RKO (cell line): Measurements from ENCODE around the gene MBD4.
"Not testable (repeated sequence)": the region's sequence is repeated elsewhere in the genome, so short reads cannot be mapped to it uniquely, and the experiment has no call there.

ENCODE experiments used
- DNase-seq: peaks from one replicate; pipeline ENCODE4 v3.0.0-alpha.2; 2016; ENCODE audit warnings: low spot score

Gene MBD4

DNA sequence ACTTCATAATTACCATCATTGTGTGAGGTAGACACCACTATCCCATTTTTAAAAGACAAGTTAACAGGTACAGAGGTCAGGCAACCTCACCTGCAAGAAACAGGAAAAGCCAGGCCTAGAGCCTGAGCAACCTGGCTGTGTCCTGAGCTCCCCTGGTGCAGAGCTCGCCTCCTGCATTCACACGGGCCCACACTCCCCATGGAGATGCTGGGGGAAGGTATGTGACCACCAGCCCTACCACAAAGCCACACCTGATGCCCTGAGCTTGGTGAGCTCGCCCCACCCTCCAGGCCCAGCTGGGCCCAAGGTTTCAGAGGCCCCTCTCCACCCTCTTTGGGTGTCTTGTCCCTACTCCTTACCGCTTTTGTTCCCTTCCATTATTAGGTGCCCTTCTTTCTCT lies 10.1 kb downstream of the MBD4 start:
- DNase-seq = no peak

DNA sequence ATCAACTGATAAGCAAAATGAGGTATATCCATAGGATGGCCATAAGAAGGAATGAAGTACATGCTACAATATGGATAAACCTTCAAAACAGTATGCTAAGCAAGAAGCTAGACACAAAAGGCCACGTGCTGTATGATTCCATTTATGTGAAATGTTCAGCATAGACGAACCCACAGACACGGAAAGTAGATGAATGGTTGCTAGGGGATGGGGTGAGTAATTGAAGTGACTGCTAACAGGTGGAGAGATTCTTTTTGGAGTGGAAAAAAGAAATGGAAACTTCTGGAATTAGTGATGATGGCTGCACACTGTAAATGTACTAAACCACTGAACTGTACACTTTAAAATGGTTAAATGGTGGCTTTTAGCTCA lies 10.7 kb downstream of the MBD4 start:
- DNase-seq = no peak

DNA sequence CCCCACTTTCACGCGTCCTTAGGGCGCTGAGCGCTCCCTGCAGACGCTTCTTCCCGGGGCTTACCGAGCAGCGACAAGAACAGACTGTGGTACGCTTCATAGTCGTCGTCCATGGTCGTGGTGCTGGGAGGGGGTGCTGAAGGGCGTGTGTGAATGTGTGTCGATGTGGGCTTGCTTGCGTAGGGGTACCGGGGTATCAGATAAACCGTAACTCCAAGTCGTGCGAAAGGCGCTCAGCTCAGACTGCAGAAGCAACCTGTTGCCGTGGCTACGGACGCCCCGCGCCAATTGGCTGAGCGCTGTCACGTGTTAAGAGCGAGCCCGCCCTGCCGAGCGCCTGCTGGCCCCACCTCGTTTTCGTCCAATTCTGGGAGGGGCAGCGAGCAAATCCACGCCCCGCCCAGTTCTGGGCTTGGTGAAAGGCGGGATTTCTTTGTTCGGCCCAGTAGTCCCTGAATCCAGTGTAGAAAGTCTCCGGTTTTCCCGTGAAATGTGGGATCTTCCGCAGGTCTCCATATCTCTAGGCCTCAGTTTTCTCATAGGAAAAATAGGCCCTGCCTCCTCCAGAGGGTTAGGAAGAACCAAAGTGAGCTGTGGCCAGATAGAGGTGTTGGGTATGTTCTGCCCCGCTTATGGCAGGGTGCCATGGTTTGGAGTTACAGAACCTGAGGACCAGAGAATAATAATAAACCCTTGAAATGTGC lies 11.2 kb downstream of the MBD4 start, which contains the start of gene EFCAB12:
EFCAB12 (minus strand) TSS at position 261 of the 704 bp plus-strand sequence; CDS start at position 113, 148 bp downstream.
- DNase-seq = no peak

DNA sequence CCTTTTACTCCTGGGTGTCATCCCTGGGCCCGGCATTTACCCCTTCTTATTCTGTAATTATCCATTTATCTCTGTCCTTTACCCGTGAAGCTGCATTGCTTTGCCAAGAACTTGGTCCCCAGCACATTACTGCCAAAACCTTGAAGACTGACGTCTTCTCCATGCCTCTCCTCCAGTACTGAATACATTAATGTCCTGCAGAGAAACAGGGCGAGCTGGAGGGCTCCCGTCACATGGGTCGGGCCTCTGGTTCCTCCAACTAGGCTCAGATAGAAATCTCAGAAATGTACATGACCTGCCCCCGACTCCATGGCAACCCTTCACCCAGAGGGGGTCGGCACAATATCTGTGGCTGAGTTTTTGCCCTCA lies 11.8 kb downstream of the MBD4 start:
- no peak for DNase-seq

DNA sequence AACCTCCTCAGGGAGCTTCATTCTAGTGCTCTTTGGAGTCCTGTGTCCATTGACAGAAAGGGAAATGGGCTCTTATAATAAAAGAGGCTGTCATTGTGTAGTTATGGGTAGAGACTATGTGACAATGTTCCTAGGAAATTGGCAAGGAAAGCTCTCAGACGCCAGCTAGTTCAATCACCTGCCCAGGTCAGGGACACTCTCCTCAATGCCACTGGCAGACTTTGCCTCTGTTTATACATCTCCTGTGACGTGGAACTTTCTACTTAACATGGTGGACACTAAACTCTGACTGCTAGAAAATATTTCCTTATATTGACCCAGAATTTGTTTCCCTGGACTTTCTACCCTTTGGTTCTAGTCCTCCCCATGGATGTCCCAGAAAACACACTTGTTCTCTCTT lies 14.1 kb downstream of the MBD4 start:
- no peak for DNase-seq

DNA sequence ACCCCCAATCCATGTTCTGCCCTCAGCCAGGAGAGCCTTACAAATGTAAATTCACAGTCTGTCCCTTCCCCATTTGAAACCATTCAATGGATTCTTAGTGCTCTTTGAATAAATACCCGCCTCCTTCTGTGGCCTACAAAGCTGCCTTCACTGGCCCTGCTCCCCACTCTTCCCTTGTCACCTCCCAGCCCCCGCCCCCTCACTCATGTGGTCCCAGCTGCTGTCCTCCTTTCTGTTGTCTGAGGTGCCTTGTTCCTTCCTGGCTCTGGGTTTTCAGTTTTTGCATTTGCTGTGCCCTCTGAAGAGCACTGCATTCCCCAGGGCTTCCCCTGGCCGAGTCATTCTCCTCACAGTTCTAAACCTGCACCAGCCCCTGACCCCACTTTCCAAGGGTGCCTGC lies 14.5 kb downstream of the MBD4 start:
- DNase-seq = no peak

DNA sequence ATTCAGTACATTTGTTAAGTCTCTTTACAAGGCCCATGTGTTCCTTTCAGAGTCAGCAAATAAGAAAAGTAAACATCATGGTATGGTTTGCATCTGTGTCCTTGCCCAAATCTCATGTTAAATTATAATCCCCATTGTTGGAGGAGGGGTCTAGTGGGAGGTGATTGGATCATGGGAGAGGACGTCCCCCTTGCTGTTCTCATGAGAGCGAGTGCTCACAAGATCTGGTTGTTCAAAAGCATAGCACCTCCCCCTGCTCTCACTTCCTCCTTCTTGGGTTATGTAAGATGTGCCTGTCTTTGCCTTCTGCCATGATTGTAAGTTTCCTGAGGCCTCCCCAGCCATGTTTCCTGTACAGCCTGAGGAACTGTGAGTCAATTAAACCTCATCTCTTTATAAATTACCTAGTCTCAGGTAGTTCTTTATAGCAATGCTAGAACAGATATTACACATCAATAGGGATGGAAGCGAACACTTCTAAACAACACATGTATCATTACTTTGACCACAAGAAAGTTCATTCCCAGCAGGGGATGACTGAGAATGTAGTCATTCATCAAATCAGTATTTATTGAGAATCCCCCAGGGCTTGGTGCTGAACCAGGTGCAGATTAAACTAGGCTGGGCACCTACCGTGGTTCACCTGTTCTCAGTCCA lies 15.4 kb downstream of the MBD4 start:
- no peak for DNase-seq

DNA sequence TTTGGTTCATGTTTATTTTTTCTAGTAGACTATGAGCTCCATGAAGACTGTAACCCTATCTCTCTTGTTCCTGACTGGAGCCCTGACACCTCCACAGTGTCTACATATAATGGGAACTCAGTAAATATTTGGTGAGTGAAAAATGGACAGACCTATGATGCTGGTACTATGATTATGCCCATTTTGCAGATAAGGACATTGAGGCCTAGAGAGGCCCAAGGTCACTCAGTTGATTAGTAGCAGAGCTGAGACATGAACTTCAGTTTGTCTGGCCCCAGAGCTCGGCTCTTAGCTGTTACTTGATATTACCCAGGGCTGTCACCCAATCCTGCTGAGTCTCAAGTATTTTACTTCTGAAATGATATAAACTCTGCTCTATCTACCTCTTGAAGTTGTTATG lies 16.9 kb downstream of the MBD4 start:
- DNase-seq = no peak

DNA sequence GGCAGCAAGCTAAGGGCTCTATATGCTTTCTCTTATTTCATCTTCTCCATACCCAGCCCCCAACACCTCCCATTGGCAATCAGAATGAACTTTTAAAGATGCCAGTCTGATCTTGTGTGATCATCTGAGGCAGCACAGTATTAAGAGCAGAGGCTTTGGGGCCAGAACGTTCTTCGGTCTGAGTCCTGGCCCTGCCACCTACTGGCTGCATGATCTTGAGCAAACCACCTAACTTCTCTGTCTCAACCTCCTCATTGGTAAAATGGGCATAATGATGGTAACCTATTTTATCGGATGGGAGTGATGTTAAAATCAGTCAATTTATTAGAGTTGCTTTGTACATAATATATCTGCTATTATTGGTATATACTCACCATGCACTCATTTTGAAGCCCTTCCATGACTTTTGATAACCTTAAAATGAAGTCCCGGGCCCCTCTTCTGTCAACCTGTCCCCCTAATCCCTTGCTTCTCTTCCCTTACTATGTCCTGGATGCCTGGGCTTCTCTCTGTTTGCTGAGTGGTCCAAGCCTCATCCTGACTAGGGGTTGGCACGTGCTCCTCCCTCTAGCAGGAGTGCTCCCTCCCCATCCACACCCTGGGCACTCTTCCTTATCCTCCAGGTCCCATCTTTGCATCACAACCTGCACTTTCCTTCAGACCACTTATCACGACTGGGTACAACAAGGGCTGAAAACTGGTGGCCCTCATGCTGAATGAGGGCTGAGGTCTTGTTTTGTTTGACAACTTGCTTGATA lies 17.6 kb downstream of the MBD4 start:
- no peak for DNase-seq

DNA sequence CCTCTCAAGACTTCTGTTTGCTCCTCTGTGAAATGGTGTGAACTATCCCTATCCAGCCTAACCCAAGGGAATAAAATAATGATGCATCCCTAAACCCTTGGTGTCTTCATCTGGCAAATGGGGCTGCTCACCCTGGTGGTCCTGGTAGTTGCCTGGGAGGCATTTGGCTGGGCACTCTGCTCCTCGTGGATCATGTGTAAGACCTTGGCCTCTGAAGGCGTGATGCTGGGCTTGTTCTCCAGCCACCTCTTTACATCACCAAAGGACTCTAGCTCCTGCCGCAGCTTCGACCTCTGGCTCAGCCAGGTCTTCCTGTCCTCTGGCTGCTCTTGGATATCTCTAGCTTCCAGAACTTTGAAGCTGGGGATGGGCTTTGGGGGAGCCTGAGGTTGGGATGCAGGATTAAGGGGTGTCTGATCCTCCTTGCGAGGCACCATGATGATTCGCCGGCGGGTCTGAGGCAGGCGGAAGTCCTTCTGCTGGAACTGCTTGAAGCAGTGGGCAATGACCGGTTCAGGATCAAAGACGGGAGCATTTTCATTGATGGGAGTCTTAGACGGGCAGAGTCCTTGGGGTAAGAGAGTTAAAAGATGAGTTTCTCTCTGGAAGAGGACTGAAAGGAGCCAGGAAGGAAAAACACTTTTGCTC lies 18.4 kb downstream of the MBD4 start:
- no peak for DNase-seq

DNA sequence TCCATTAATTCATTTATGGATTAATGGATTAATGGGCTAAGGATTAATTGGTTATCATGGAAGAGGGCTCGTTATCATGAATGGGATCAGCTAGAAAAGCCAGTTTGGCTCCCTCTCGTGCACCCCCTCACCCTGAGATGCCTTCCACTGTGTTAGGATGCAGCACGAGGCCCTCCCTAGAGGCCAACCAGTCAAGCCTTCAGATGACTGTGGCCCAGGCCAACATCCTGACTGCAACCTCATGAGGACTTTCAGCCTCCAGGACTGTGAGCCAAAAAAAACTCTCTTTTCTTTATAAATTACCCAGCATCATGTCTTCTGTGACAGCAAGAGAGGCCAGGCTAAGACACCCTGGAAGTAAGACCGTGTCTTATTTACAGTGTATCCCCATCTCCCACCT lies 20.3 kb downstream of the MBD4 start:
- no peak for DNase-seq

DNA sequence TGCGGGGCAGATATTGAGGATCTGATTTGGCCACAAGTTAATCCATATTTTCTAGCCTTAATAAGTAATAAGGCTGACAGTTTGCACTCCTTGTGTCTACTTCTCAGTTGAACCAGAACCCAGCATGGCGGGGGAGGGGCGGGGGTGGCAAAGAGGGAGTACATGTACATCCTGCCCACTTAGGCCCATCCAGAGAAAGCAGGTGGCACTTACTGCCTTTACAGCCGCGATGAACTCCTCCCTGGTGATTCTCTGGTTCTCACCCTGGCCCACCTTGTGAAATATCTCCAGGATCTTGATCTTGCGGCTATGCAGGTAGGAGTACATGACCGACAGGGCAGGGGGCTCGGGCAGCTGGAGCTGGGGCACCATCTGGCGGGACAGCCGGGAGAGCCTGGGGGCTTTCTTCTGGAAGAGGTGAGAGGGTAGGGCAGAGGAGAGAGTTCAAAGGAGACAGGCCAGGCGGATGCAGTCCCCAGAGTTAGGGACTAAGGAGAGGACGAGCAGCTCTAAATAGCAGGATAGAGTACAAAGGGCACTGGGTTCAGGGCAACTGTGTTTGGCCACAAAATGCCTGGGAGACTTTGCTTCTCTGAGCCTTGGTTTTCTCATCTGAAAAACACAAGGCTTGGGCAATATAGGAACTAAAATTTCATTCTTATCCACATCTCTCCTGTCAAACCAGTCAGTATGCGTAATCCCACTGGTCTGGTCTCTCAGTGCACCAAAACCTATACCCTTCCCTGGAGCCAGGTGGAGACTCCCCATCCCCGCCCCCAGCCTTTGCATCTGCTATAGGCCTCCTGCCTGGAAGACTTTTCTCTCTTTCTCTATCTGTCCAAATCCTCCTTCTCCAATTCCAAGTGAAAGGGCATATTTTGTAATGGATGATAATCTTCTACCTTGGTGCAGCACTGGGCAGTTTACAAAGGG lies 21.4 kb downstream of the MBD4 start:
- no peak for DNase-seq

DNA sequence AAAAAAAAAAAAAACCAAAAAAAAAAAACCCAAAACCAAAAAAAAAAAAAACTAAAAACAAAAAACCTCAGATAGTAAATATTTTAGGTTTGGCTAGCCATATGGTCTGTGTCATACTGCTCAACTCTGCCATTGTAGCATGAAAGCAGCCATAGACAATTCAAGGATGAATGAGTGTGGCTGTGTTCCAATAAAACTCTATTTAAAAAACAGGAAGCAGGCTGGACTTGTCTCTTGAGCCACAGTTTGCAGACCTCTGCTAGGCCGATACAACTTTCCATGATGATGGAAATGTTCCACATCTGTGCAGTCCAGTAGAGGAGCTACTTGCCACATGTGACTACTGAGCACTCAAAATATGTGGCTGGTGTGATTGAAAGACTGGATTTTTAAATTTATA lies 22.4 kb downstream of the MBD4 start:
- no peak for DNase-seq

DNA sequence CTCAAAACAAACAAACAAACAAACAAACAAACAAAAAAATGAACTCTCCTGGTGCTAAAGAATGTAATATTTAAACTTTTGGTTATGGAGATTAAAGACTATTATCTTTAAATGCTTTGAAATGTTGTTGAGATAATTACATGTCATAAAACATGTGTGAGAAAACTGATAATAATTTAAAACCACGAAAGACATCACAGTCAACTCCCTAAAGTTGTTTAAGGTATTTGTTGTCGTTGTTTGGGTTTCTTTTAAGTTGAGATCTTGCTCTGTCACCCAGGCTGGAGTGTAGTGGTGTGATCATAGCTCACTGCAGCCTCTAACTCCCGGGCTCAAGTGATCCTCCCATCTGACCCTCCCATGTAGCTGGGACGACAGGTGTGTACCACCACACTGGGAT lies 23.3 kb downstream of the MBD4 start:
- DNase-seq = no peak

DNA sequence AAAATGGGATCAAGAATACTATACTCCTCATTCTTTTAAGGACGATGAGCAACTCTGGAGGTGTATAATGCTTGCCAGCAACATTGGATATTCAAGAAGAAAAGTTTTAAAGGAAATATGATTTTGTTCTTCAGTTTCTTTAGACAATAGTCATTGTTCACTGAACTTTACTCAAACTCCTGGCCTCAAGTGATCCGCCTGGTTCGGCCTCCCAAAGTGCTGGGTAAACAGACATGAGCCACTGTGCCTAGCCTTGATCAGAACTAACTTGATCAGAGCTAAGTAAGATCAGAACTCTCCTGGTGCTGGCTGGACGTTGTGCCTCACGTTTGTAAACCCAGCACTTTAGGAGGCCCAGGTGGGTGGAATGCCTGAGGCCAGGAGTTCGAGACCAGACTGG lies 23.9 kb downstream of the MBD4 start:
- no peak for DNase-seq

DNA sequence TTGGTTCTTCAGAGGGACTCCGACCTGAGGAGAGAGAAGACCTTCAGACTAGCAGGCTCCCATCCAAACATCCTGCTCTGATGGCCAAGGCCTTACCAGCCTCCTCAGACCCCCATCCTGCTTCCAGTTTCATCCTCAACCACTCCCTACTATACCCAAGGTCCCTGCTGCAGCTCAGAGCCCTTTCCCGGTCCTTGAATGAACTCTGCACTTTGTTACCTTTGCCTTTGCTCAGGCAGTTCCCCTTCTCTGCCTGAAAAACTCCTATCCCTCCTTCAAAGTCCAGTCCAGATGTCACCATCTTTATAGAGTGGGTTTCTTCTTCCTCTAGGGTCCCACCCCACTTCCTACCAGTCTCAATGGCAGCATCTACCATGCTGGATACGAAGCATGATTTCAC lies 24.4 kb downstream of the MBD4 start:
- DNase-seq = no peak

DNA sequence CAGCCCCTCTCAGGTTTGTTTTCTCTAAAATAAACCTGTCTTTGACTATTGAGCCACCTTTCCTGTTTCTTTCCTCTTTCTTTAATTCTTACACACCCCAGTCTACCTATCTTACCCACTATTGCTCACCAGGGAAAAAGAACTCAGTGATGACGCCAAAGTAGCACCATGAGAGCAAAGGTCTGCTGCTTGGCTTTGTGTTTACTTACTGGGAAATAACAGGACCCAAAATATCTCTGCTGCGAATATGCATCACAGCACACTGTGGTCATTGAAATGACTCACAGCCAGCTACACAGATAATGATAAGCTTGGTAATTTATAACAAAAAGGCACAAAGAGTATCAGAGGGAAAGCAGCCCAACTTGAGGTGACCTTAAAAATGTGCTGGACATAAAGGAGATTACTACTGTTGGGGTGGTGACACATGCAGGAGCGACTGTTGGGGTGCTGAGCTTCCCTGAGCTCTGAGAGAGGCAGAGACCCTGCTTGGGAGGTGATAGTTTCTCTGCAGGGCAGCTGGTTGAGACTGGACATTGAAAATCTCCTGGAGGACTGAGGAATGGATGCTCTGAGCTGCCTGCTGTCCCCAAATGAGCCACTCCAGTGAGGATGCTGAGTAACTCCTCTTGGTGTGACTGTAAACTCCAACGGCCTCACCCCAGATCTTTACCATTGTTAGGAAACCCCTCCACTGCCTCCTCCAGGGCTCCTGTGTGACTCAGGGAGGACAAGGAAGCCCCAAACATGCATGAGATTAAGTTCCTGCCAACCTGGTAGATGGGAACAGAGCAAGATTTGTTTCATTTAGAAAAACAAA lies 25.9 kb downstream of the MBD4 start:
- peak; percentile 35 for DNase-seq

DNA sequence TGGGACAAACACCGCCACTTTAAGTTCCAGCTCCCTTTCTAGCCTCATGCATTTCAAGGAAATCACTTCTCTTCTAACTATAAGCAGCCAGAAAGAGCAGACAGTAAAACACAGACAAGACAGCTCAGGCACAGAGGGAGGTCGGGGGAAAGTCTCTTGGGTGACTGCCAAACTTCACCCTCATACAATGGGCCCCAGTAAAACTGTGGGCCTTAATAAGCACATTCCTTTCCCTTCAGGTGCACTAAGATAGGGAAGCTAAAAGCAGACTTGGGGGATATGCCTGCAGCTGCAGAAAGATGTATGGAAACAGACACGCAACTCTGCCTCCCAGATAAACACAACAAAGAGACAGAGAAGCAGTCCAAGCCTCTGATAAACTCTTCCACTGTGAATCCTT lies 26.5 kb downstream of the MBD4 start:
- DNase-seq = not testable (repeated sequence)

DNA sequence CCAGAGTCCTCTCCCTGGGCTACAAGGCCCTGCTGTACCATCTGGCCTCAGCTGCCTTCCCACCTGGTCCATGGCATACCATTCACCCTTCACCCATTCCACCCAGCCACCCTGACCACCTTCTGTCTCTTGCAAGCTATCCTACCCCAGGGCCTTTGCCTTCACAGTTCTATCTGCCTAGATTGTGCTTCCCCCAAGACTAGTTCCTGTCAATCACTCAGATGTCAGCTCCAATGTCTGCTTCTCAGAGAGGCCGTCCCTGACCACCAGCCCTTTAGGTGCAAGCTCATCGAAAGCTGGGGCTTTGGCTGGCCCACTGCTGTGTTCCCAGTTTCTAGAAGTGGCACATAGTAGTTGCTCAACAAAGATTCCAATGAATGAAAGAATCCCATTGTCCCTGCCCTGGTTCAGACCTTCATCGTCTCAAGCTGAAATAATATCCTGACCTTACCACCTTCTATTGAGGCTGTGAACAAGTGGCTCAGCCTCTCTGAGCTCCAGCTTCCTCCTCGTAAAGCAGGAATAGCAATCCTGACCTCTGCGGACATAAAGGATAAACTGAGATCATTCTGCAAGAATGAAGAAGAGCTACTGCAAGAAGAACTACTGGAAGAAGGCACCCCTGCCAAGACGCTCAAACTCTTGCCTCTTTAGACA lies 27.1 kb downstream of the MBD4 start:
- no peak for DNase-seq

DNA sequence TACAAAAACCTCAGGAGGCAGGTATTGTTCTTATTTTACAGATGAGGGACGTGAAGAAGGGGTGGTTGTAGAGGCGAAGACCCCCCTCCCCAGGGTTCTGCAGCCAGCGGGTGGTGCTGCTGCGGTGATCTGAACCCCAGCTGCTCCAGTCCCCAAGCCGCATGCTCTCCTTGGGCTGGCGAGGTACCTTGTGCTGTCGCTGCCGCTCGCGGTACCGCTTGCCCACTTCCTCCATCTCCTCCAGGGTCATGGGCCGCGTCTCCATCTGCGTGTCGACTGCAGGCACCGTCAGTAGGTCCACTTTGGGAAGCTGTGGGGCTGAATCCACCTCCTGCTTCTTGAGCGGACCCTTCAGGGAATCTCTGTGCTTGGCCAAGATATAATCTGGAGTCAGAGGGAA lies 28.8 kb downstream of the MBD4 start:
- no peak for DNase-seq
